ENCODE measurements around the gene KCNK1.
"Not testable (repeated sequence)": the region's sequence is repeated elsewhere in the genome, so short reads cannot be mapped to it uniquely, and the experiment has no call there.

KCNK1 gene

DNA sequence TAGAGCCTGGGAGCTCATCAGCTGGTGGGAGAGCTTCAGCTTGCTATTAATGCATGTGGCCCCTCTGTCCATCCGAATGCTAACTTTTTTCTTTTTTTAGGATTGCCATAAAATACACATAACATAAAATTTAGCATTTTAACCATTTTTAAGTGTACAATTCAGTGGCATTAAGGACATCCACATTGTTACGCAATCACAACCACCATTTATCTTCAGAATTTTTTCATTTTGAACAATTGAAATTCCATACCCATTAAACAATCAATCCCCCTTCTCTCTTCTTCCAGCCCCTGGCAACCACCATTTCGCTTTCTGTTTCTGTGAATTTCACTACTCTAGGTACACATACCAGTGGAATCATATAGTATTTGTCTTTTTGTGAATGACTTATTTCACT lies 4.9 kb upstream of the KCNK1 start:
- DNase-seq, result no peak

- DNase-seq, result no peak
Observed at GRCh38 chr1:233609926-233610325, 4.0 kb upstream of the KCNK1 start.

DNA sequence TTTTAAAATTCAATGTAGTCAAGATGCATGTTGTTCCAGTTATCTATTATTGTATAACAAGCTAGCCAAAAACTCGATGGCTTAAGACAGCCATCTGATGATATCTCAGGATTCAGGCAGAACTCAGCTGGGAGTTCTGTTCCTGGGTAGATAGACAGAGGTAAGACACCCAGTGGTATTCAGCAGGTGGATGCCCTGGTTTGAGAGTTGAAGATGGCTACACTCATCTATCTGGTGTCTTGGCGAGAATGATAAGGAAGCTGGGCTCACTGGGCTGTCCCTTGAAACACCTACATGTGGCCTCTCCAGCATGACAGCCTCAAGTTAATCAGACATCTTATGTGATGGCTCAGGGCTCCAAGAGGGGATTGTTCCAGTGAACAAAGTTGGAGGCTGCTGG lies 3.3 kb upstream of the KCNK1 start:
- no peak for DNase-seq

GRCh38 chr1:233611363-233611762 lies 2.5 kb upstream of the KCNK1 start:
- not testable (repeated sequence) for DNase-seq

DNA sequence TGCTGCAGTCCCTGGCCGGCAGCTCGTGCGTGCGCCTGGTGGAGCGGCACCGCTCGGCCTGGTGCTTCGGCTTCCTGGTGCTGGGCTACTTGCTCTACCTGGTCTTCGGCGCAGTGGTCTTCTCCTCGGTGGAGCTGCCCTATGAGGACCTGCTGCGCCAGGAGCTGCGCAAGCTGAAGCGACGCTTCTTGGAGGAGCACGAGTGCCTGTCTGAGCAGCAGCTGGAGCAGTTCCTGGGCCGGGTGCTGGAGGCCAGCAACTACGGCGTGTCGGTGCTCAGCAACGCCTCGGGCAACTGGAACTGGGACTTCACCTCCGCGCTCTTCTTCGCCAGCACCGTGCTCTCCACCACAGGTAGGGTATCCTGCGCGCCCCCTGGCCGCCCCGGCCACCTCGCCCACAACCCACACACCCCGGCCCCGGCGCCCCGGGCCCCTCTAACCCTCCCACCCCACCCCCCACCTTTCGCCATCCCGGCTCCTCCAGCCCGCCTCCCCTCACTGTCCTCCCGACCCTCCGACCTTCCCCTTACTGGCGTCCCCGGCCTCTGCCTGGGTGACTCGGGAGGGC lies 352 bp downstream of the KCNK1 start:
- no peak for DNase-seq

GRCh38 chr1:233614743-233615521 lies 1.0 kb downstream of the KCNK1 start:
- no peak for DNase-seq

DNA sequence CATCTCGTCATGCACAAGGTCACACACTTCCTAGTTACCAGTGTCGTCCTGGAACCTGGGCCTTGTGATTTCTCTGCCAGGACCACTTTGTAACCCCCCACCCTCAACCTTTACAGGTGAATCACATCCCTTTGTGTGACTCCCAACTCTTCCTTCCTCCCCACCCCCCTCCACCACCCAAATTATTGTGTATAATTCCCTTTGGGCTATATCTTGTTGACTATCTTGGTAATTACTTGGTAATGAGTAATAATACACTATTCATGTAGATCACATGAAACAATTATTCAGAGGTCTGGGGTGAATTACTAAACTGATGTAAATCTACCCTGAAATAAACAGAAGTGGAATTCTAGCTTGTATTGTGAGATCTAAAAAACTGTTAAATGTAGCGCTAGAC lies 1.7 kb downstream of the KCNK1 start:
- no peak for DNase-seq

DNA sequence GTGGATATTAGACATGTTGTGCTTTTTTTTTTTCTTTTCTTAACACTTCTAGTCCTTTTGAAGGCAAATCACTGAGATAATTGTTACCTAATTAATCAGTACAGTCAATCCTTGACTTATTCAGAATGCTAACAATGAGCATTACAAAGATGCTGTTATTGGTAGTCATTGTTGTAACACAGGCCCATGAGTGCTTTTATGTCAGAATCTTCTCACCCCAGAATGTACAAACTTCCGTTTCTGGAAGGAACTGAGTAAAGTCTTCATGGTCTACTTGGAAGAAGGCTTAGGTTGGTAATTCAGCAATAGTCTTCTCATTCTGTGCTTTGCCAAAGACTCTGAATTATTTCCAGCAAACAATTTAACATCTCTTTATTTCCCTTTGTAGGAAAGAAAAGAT lies 3.1 kb downstream of the KCNK1 start:
- DNase-seq, result no peak

- not testable (repeated sequence) for DNase-seq
Observed at GRCh38 chr1:233619414-233619813, 5.5 kb downstream of the KCNK1 start.

GRCh38 chr1:233620065-233620464 lies 6.2 kb downstream of the KCNK1 start:
- no peak for DNase-seq

GRCh38 chr1:233621923-233622322 lies 8.0 kb downstream of the KCNK1 start:
- no peak for DNase-seq

DNA sequence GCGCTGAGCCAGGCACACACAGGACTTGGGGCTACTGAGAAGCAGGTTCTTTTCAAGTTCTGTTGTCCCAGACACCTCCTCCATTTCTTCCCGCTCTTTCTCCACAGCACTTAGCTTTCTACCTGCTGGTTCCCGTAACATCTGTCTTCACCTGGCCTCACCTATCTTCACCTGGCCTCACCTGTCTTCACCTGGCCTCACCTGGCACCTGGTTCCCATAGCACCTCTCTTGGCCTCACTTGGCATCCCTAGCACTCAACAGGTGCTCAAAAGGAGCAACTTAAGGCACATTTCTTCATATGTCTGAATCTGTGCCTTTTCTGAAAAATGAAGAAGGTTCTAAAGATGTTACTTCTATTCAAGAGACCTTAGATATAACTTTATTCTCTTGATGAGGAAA lies 10.4 kb downstream of the KCNK1 start:
- DNase-seq, result no peak

GRCh38 chr1:233625087-233625486 lies 11.2 kb downstream of the KCNK1 start:
- DNase-seq, result no peak

DNA sequence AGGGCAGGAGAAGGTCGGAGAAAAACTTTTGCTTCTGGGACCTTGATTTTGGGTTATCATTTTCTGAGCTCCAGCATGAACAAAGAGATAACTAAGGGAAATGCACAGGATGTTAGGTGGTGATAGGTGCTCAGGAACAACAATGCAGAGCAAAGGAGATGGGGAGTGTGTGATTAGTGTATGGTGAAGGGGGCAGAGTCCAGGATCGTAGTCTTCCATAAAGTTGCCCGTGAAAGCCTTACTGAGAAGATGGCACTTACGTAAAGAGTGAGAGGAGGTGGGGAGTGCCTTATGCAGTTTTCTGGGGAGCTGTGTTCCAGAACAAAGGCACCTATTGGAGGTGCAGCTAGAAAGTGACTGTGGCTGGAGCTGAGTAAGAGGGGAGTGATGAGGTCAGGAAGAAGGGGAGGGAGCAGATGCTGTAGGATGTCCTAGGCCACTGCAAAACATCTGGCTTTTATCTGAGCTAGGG lies 11.6 kb downstream of the KCNK1 start:
- DNase-seq, result no peak

DNA sequence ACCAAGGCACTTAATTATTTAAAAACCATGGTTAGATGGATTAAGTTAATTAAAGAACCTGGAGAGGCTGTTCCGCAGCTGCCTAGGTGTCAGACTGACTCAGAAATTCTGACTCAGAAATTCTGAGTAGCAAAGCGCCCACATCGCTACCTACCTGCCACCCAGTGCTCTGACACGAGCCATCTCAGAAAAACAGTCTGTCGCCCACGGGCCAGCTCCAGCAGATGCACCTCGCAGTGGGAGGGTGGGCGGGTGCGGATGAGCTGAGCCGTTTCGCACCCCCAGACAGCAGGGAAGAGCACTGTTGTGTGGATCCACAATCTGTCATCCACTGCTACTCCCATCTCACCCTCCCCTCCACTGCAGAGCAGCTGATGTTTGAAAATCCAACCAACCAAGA lies 13.5 kb downstream of the KCNK1 start:
- no peak for DNase-seq

DNA sequence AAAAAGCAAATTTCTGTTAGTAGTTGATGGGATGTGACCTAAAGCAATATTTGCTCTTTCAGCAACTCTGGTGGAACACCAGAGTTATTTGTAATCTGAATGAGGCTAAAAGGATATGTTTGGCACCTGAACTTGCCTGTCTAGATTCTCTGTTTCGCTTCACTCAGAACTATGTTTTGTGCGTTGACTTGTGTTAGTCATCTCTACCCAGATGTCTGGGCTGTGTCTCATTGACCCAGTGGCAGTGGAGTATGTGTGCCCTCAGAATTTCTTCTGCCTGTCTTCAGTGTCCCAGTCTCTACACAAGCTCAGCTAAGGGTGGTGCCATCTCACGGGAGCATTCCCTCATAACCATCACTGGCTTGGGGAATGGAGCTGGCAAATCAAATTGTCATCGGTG lies 13.9 kb downstream of the KCNK1 start:
- DNase-seq, result no peak

- no peak for DNase-seq
Observed at GRCh38 chr1:233629305-233629935, 15.5 kb downstream of the KCNK1 start.

GRCh38 chr1:233631810-233632405 lies 18.0 kb downstream of the KCNK1 start:
- DNase-seq, result no peak

GRCh38 chr1:233632436-233632835 lies 18.5 kb downstream of the KCNK1 start:
- DNase-seq, result no peak

- peak; percentile 48 for DNase-seq
Observed at GRCh38 chr1:233635765-233636502, 22.0 kb downstream of the KCNK1 start.

GRCh38 chr1:233636503-233636877 lies 22.6 kb downstream of the KCNK1 start:
- DNase-seq, result no peak

DNA sequence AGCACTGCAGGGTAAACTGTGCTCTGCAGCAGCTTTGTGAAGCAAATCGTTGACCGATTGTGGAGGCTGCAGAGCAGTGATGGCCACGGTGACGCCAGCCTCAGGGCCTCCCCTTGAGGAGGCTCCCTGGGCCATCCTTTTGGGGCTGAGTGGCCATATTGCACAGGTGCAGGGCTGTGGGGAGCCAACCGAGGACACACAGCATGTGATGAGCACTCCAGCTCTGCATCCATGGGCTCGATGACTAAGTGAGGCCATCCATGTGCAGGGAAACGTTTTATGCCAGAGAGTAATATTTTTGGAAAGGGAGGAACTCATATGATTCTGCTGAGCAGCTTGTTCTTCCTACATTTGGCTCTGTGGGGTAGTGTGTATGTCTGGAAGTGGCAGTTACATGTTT lies 24.6 kb downstream of the KCNK1 start:
- no peak for DNase-seq

GRCh38 chr1:233639611-233640010 lies 25.7 kb downstream of the KCNK1 start:
- peak; percentile 11 for DNase-seq
